Right atrium auricular region (tissue), 2 donors: ENCODE data around the gene C7orf57. TPM values are rescaled to one million over a fixed set of nuclear protein-coding genes. Genes with fewer than 3 reads are reported as not detected.

ENCODE experiments used
- DNase-seq: peaks from one replicate; pipeline ENCODE4 v3.0.0-alpha.2; 2019; ENCODE audit warnings: low spot score
- H3K27ac ChIP-seq, 2 donors: fragments of 200-600 bp; sonication (generic); 1 replicate in 1 of 2; 2 replicates in 1 of 2; pipeline ENCODE4 v1.5.1; 2016 to 2019
- H3K27me3 ChIP-seq, 2 donors: fragments of 200-600 bp; sonication (generic); one replicate each; pipeline versions ENCODE4 v1.5.1 to v1.6.0; 2017 to 2019
- H3K36me3 ChIP-seq: fragments of 200-600 bp; sonication (generic); one replicate; pipeline ENCODE4 v1.5.1; 2016
- H3K4me1 ChIP-seq, 2 donors: fragments of 200-600 bp; sonication (generic); one replicate each; pipeline versions ENCODE4 v1.5.1 to v1.6.0; 2017 to 2019
- H3K4me3 ChIP-seq, 2 donors: fragments of 200-600 bp; sonication (generic); 1 replicate in 1 of 2; 2 replicates in 1 of 2; pipeline ENCODE4 v1.5.1; 2017 to 2019; ENCODE audit warnings: mild to moderate bottlenecking in 1 of 2, moderate library complexity in 1 of 2
- H3K9me3 ChIP-seq, 2 donors: fragments of 200-600 bp; sonication (generic); one replicate each; pipeline ENCODE4 v1.5.1; 2019
- total RNA-seq, 2 donors: library from RNA; depleted of rRNA; stranded (reverse); fragments of >200 nt; gene quantifications; one replicate each; pipeline ENCODE4 v1.1.0, GENCODE V29; 2016
- TF ChIP-seq, protein P1 (sequence below), 2 donors: fragments of 200-600 bp; sonication (generic); IDR thresholded peaks; one replicate each; pipeline ENCODE4 v1.5.1; 2019; ENCODE audit warnings: antibody characterized with exemption in 2 of 2

The C7orf57 gene
- total RNA-seq, 2 donors from 2014 or later: not detected

DNA sequence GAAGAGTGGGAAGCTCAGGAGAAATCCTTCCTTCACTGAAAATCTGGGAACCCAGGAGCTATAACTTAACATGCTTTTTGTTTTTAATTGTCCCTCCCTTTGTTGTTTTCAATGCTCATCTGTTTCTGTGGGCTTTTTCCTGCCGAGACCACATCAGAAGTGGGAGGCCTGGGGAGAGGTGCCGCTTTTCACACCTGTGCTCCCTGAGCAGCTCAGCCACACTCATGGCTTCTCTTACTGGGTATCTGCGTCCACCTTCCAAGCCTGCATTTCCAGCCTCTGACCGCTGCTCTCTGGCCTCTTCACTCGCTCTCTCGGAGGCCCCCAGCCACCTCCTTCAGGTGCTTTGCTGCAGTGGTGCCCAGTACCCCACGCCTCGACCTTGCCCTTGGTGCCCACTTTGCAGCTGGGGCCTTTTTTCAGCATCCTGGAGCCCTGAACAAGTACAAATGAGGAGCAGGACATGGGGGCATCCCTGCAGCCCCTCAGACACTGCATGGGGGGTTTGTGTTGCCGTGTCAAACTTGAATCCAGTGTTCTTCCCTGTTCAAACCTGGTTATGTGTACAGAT, 9.9 kb downstream of the C7orf57 start:
- TF ChIP-seq, protein P1, sequence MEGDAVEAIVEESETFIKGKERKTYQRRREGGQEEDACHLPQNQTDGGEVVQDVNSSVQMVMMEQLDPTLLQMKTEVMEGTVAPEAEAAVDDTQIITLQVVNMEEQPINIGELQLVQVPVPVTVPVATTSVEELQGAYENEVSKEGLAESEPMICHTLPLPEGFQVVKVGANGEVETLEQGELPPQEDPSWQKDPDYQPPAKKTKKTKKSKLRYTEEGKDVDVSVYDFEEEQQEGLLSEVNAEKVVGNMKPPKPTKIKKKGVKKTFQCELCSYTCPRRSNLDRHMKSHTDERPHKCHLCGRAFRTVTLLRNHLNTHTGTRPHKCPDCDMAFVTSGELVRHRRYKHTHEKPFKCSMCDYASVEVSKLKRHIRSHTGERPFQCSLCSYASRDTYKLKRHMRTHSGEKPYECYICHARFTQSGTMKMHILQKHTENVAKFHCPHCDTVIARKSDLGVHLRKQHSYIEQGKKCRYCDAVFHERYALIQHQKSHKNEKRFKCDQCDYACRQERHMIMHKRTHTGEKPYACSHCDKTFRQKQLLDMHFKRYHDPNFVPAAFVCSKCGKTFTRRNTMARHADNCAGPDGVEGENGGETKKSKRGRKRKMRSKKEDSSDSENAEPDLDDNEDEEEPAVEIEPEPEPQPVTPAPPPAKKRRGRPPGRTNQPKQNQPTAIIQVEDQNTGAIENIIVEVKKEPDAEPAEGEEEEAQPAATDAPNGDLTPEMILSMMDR (IDR thresholded peaks at IDR 0.05): no peak
- H3K4me1 ChIP-seq: no peaks in the 10 kb centered on the region
- no peak overlapping the region for H3K27ac ChIP-seq
- no peaks in the 10 kb centered on the region for H3K36me3 ChIP-seq
- no peaks in the 10 kb centered on the region for H3K9me3 ChIP-seq
- no peak for DNase-seq
- H3K4me3 ChIP-seq: no peak overlapping the region
- H3K27me3 ChIP-seq: no peaks in the 10 kb centered on the region

DNA sequence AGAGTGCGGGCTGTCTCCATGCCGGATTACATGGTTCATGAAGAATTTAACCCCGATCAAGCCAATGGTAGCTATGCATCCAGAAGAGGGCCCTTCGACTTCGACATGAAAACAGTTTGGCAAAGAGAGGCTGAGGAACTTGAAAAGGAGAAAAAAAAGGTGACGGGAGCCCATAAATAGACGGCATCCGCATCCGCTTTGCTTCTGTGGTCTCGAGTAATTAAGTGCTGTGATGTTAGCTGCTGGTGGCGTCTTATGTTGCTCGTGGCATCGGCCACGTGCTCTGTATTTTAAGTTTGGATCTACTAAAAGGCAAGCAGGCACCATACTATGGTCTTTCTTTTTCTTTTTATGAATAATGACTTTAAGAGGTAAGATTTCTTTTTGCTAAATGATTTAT, 11.1 kb downstream of the C7orf57 start:
- Histone ChIP-seq H3K36me3 (no peaks in the 10 kb centered on the region), H3K9me3 (no peaks in the 10 kb centered on the region), H3K27ac (no peak overlapping the region), H3K4me1 (no peaks in the 10 kb centered on the region), H3K4me3 (no peak overlapping the region), H3K27me3 (no peaks in the 10 kb centered on the region)
- no peak for DNase-seq
- TF ChIP-seq, protein P1 (IDR thresholded peaks at IDR 0.05): no peak

DNA sequence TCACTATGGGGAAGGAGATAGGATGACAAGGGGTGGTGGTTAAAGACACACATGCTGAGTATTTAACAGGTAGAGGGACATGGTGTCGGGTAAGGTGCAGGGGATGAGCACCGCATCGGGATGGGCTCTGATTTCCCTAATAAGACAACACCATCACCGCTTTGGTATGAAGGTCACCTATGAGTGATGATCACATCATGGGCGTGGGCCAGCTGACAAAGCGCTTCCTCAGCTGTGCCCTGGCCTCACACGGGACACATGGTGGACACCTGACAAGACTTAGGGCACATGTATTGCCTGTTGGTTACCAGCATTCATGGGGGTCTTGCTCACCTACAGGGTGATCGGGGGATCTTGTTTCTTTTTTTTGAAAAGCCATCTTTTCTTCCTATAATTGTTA, 12.8 kb downstream of the C7orf57 start:
- Histone ChIP-seq H3K4me1 (no peaks in the 10 kb centered on the region), H3K36me3 (no peaks in the 10 kb centered on the region), H3K9me3 (no peaks in the 10 kb centered on the region), H3K27me3 (no peaks in the 10 kb centered on the region), H3K27ac (no peak overlapping the region), H3K4me3 (no peak overlapping the region)
- TF ChIP-seq, protein P1 (IDR thresholded peaks at IDR 0.05): no peak
- no peak for DNase-seq

DNA sequence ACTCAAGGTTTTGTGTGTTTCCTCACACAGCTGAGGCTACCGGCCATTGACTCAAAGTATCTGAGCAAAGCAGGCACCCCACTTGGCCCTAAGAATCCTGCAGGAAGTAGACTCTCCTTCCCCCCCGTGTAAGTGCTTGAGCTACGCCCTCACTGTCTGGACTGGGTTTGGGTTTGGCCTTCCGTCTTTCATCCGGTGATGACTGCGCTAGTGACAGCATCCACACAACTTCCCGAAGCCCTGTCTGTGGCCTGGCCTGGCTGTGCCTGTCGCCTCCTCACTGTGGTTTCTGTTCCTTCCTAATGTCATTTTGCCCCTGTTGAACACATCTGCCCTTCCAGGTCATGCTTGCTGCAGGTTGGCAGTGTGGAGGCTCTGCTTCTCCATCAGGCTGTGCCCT, 14.5 kb downstream of the C7orf57 start:
- TF ChIP-seq, protein P1 (IDR thresholded peaks at IDR 0.05): no peak

DNA sequence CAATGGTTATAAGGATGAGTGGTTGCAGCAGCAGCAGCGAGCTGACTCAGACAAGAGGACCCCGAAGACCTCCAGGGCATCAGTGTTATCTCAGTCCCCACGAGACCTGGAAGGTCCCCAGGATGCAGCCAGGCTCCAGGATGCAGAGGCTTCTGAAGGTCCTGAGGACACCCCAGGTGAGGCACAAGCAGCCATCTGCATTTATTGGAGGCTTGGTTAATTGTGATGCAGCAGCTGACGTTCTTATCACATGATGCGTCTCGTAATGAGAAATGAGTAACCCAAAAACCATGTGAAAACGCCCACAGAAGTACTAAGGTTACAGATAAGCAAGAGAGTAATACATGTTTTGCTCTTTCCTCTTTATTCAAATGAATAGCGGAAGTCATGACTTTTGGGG, 17.4 kb downstream of the C7orf57 start:
- Histone ChIP-seq H3K36me3 (no peaks in the 10 kb centered on the region), H3K9me3 (no peaks in the 10 kb centered on the region), H3K4me1 (no peaks in the 10 kb centered on the region), H3K27ac (no peak overlapping the region), H3K27me3 (no peaks in the 10 kb centered on the region), H3K4me3 (no peak overlapping the region)
- TF ChIP-seq, protein P1 (IDR thresholded peaks at IDR 0.05): no peak
- no peak for DNase-seq

More for the DNA sequence above, 14.5 kb downstream of the C7orf57 start:
- no peaks in the 10 kb centered on the region for H3K9me3 ChIP-seq
- H3K27me3 ChIP-seq: no peaks in the 10 kb centered on the region
- no peak overlapping the region for H3K27ac ChIP-seq
- no peaks in the 10 kb centered on the region for H3K4me1 ChIP-seq
- H3K4me3 ChIP-seq: no peak overlapping the region
- H3K36me3 ChIP-seq: no peaks in the 10 kb centered on the region
- DNase-seq: no peak

DNA sequence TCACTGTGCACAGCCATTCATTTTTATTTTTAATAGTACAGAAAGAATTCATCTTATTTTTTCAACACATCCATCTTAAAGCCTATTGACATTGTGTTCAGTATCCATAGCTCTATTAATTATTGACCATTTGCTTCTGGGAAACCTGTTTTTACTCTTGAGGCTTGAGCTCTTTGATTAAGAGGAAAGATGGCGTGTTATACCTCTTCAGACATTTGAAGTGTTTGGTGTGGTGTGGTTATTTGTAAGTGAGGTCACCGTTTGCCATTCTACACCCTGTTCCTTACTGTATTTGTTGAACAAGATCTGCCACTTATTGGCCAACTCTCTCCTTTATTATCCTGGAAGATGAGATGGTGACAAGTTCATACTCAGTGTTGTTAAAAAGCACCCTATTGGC, 18.4 kb downstream of the C7orf57 start:
- DNase-seq: no peak
- no peaks in the 10 kb centered on the region for H3K36me3 ChIP-seq
- no peaks in the 10 kb centered on the region for H3K9me3 ChIP-seq
- TF ChIP-seq, protein P1 (IDR thresholded peaks at IDR 0.05): no peak
- H3K4me3 ChIP-seq: no peak overlapping the region
- no peaks in the 10 kb centered on the region for H3K27me3 ChIP-seq
- H3K27ac ChIP-seq: no peak overlapping the region
- H3K4me1 ChIP-seq: no peaks in the 10 kb centered on the region
